OCI-LY7 (cell line): ENCODE data around the gene RAD23A. TPM values are rescaled to one million over a fixed set of nuclear protein-coding genes. Genes with fewer than 3 reads are reported as not detected.

Experiments used
- BruUV-seq: library from RNA; stranded (reverse); fragments of 400-500 nt; replicated peaks from 2 replicates; lab custom pipeline; 2021; lab: Mats Ljungman, UMichigan
- CTCF ChIA-PET: fragments of 300-600 bp; sonication (Branson Sonifier 250); formaldehyde crosslinking; loops from one replicate; lab custom pipeline; 2022; ENCODE audit warnings: antibody characterized with exemption; ENCODE audit not compliant: unreplicated experiment; lab: Charles Lee
- POLR2A ChIA-PET: fragments of 300-600 bp; sonication (Branson Sonifier 250); formaldehyde crosslinking; loops from one replicate; lab custom pipeline; 2022; ENCODE audit warnings: antibody characterized with exemption; lab: Charles Lee
- DNase-seq: peaks from one replicate; pipeline ENCODE4 v3.0.0-alpha.2; 2015; ENCODE audit warnings: low spot score
- H2AFZ ChIP-seq: fragments of 200-600 bp; sonication (generic), shearing (Covaris generic); 2 replicates; pipeline ENCODE4 v1.6.1; 2014; ENCODE audit warnings: mild to moderate bottlenecking, antibody characterized with exemption, low read length, moderate library complexity
- H3K27ac ChIP-seq: fragments of 200-600 bp; sonication (generic); 2 replicates; pipeline ENCODE4 v1.5.1; 2014; ENCODE audit warnings: mixed run types, low read depth, mild to moderate bottlenecking, moderate library complexity, low read length, inconsistent platforms; ENCODE audit not compliant: poor library complexity, severe bottlenecking
- H3K36me3 ChIP-seq: fragments of 200-600 bp; sonication (generic); 2 replicates; pipeline ENCODE4 v1.6.1; 2014; ENCODE audit warnings: mild to moderate bottlenecking, antibody characterized with exemption, low read length, moderate library complexity, mixed read lengths; ENCODE audit not compliant: insufficient read depth
- H3K4me1 ChIP-seq: fragments of 200-600 bp; sonication (generic); 2 replicates; pipeline ENCODE4 v1.5.1; 2014; ENCODE audit warnings: mild to moderate bottlenecking, low read length; ENCODE audit not compliant: insufficient read depth, poor library complexity, severe bottlenecking
- H3K4me2 ChIP-seq: fragments of 200-600 bp; sonication (generic); 2 replicates; pipeline ENCODE4 v1.6.1; 2014; ENCODE audit warnings: mild to moderate bottlenecking, low read length
- H3K4me3 ChIP-seq: fragments of 200-600 bp; sonication (generic); 2 replicates; pipeline ENCODE4 v1.5.1; 2014; ENCODE audit warnings: mild to moderate bottlenecking, low read depth, low read length; ENCODE audit not compliant: poor library complexity, severe bottlenecking
- H3K79me2 ChIP-seq: fragments of 200-600 bp; sonication (generic); 2 replicates; pipeline ENCODE4 v1.6.1; 2016; ENCODE audit warnings: low read depth, mild to moderate bottlenecking, low read length, moderate library complexity, mixed read lengths; ENCODE audit not compliant: insufficient read depth
- H3K9me2 ChIP-seq: fragments of 200-600 bp; sonication (generic); 2 replicates; pipeline ENCODE4 v1.6.1; 2016; ENCODE audit warnings: mild to moderate bottlenecking, low read length, mixed read lengths; ENCODE audit not compliant: insufficient read depth
- H3K9me3 ChIP-seq: fragments of 200-600 bp; sonication (generic); 2 replicates; pipeline ENCODE4 v1.6.1; 2014; ENCODE audit warnings: mild to moderate bottlenecking, mixed run types, low read length, mixed read lengths
- H4K20me1 ChIP-seq: fragments of 200-600 bp; sonication (generic); 2 replicates; pipeline ENCODE4 v1.6.1; 2014; ENCODE audit warnings: mild to moderate bottlenecking, antibody characterized with exemption, low read length, moderate library complexity, mixed read lengths; ENCODE audit not compliant: insufficient read depth
- EZH2phosphoT487 ChIP-seq: fragments of 200-600 bp; sonication (generic); IDR thresholded peaks from 2 replicates; pipeline ENCODE4 v1.6.1; 2018; ENCODE audit warnings: low read depth, borderline replicate concordance, mild to moderate bottlenecking, mixed run types, antibody characterized with exemption, low read length, moderate library complexity, mixed read lengths
- intact Hi-C: fragments of 100-400 bp; cut with micrococcal nuclease; formaldehyde crosslinking; loops from one replicate; pipeline ENCODE4 v1.10.0; 2022; ENCODE audit not compliant: unreplicated experiment
- total RNA-seq, 2 experiments: library from RNA; depleted of rRNA in 1 of 2; stranded (reverse); fragments of >200 nt in 1 of 2; shearing (Covaris generic) in 1 of 2; gene quantifications; 2 replicates each; pipeline ENCODE4 v1.2.3, GENCODE V29; 2014 to 2022
- TF ChIP-seq, protein P1 (sequence below): fragments of 200-600 bp; sonication (generic); conservative IDR thresholded peaks from 2 replicates; pipeline ENCODE4 v1.5.1; 2014; ENCODE audit warnings: mild to moderate bottlenecking, antibody characterized with exemption, low read length, moderate library complexity, mixed read lengths

RAD23A gene
- total RNA-seq, 2 experiments from 2014 or later: 171 to 237 TPM

DNA sequence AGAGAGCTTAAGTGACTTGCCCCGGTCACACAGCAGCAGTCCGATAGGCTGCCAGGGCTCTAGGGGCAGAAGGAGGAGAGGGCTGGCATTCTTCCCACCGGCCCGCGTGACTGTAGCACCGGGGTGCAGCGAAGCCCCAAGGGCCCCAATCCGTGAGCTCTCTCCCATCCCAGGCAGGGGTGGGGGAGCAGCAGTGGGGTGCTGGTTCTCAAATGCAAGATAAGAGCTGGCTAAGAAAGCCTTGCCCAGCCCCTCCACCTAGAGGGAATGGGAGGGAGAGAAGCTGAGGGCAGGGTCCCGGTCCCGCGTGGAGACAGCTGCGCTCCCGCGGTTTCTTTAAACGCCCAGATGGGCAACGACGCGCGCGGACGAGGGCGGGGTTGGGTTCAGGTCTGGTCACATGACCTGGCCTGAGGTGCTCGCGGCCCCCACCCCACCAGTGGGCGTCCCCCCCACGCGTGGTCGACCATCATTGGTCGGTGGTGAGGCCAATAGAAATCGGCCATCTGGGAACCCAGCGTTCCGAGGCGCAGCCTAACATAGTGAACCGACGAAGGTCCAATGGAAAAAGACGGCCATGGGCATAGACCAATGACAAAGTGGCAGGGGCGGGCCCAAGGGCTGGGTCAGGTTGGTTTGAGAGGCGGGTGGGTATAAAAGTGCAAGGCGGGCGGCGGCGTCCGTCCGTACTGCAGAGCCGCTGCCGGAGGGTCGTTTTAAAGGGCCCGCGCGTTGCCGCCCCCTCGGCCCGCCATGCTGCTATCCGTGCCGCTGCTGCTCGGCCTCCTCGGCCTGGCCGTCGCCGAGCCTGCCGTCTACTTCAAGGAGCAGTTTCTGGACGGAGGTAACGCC lies 7.5 kb upstream of the RAD23A start, which contains the start of gene CALR:
TSS of gene CALR (plus strand) at position 683 of the 852 bp plus-strand sequence. CDS start at position 754, 71 bp downstream.
- POLR2A ChIA-PET: interaction anchor here (0.6 to 1.2 kb wide), 4 partner anchors 10 to 60 kb away, joined by 3 to 6 read pairs (median 4); no protein-coding TSS in a partner anchor
- peak within 1 kb of the TSS; percentile 93 for H3K4me2 ChIP-seq
- H4K20me1 ChIP-seq: peaks cover 23% of the 10 kb centered on the region
- intact Hi-C loops: loop anchor here (1.0 to 5.0 kb wide), 2 partner anchors 57 to 101 kb away; partner anchors contain the start of genes DNASE2 and MAST1
- no peaks in the 10 kb centered on the region for H3K9me3 ChIP-seq
- DNase-seq: peak; percentile 100
- CTCF ChIA-PET: no interaction called here
- peak within 1 kb of the TSS; percentile 47 for H2AFZ ChIP-seq
- H3K4me1 ChIP-seq: peaks cover 67% of the 10 kb centered on the region
- H3K79me2 ChIP-seq: peaks cover 46% of the 10 kb centered on the region
- TF ChIP-seq, protein P1, sequence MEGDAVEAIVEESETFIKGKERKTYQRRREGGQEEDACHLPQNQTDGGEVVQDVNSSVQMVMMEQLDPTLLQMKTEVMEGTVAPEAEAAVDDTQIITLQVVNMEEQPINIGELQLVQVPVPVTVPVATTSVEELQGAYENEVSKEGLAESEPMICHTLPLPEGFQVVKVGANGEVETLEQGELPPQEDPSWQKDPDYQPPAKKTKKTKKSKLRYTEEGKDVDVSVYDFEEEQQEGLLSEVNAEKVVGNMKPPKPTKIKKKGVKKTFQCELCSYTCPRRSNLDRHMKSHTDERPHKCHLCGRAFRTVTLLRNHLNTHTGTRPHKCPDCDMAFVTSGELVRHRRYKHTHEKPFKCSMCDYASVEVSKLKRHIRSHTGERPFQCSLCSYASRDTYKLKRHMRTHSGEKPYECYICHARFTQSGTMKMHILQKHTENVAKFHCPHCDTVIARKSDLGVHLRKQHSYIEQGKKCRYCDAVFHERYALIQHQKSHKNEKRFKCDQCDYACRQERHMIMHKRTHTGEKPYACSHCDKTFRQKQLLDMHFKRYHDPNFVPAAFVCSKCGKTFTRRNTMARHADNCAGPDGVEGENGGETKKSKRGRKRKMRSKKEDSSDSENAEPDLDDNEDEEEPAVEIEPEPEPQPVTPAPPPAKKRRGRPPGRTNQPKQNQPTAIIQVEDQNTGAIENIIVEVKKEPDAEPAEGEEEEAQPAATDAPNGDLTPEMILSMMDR: peak; percentile 15; the same call in 1 of the 2 replicates
- TF ChIP-seq EZH2phosphoT487: no peak
- BruUV-seq: no TSS peak
- H3K27ac ChIP-seq: peak within 1 kb of the TSS; percentile 94
- no peaks in the 10 kb centered on the region for H3K9me2 ChIP-seq
- H3K4me3 ChIP-seq: peak within 1 kb of the TSS; percentile 98
- peaks cover 47% of the 10 kb centered on the region for H3K36me3 ChIP-seq

DNA sequence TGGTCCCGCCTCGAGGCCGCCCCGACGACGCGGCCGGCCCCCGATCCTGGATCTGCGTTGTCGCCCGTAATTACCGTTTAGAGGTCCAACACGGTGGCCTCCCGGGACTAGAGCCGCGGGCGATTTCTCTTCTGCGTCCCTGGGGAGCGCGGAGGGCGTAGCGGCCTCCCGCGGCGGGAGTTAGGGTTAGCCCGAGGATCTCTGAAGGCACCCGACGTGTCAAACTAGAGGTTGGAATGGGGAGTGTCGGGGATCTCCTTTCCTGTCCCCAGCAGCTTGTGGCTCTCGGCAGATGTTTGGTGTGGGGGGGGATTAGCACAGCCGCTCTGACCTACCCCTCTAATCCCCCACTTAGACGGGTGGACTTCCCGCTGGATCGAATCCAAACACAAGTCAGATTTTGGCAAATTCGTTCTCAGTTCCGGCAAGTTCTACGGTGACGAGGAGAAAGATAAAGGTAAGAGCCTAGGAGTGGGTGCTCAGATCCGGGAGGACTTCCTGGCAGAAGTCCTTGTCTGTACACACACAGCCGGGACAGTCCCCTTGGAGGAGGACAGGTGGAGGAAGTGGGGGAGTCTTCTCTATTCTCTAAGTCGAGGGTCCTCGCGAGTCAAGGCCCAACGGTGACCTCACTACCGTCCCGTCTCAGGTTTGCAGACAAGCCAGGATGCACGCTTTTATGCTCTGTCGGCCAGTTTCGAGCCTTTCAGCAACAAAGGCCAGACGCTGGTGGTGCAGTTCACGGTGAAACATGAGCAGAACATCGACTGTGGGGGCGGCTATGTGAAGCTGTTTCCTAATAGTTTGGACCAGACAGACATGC lies 6.7 kb upstream of the RAD23A start:
- peaks cover 54% of the 10 kb centered on the region for H3K36me3 ChIP-seq
- peaks cover 73% of the 10 kb centered on the region for H3K4me1 ChIP-seq
- H3K4me3 ChIP-seq: peak overlapping the region; percentile 98
- peak overlapping the region; percentile 92 for H3K4me2 ChIP-seq
- TSS peak; percentile 84 for BruUV-seq
- no peak overlapping the region for H2AFZ ChIP-seq
- peaks cover 27% of the 10 kb centered on the region for H4K20me1 ChIP-seq
- H3K79me2 ChIP-seq: peaks cover 43% of the 10 kb centered on the region
- H3K27ac ChIP-seq: peak overlapping the region; percentile 63
- POLR2A ChIA-PET: no interaction called here
- no peaks in the 10 kb centered on the region for H3K9me2 ChIP-seq
- no peaks in the 10 kb centered on the region for H3K9me3 ChIP-seq
- CTCF ChIA-PET: no interaction called here
- TF ChIP-seq, protein P1: 0 out of 2 replicates have a peak, but pooled peaks have one; percentile 25
- no peak for TF ChIP-seq EZH2phosphoT487
- intact Hi-C loops: loop anchor here (1.0 to 5.0 kb wide), 2 partner anchors 58 to 102 kb away; partner anchors contain the start of genes DNASE2 and MAST1
- peak; percentile 66 for DNase-seq
